NAMALWA (cell line): ENCODE measurements around the gene PROM1.
A peak's percentile ranks its signal among the peaks of the same experiment; 100 is the strongest.

ENCODE experiments used
- DNase-seq: peaks from one replicate; pipeline ENCODE4 v3.0.0-alpha.2; 2015; ENCODE audit warnings: low spot score

PROM1 gene

GRCh38 chr4:15988222-15988621 is 95.6 kb downstream of the PROM1 start:
- no peak for DNase-seq

GRCh38 chr4:15986907-15987306 is 96.9 kb downstream of the PROM1 start:
- DNase-seq: no peak

DNA sequence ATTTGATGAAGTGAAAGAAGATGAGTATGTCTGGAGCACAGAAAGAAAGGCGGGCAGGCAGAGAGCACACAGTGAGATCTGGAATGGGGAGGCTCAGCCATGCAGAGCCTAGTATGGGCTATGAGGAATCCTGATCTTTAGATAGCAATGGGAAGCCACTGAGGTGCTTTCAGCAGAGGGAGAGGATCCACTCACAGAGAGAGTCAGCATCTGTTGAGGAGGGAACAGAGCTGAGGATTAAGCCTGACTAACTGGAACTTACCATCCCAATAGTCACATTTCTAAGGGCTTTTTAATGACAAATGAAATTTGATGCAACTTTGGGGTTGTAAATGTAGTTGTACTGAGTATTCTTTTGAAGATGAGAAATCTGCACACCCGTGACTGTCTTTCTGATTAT is 100.2 kb downstream of the PROM1 start:
- no peak for DNase-seq

GRCh38 chr4:15982842-15983524 is 100.8 kb downstream of the PROM1 start:
- DNase-seq: no peak

DNA sequence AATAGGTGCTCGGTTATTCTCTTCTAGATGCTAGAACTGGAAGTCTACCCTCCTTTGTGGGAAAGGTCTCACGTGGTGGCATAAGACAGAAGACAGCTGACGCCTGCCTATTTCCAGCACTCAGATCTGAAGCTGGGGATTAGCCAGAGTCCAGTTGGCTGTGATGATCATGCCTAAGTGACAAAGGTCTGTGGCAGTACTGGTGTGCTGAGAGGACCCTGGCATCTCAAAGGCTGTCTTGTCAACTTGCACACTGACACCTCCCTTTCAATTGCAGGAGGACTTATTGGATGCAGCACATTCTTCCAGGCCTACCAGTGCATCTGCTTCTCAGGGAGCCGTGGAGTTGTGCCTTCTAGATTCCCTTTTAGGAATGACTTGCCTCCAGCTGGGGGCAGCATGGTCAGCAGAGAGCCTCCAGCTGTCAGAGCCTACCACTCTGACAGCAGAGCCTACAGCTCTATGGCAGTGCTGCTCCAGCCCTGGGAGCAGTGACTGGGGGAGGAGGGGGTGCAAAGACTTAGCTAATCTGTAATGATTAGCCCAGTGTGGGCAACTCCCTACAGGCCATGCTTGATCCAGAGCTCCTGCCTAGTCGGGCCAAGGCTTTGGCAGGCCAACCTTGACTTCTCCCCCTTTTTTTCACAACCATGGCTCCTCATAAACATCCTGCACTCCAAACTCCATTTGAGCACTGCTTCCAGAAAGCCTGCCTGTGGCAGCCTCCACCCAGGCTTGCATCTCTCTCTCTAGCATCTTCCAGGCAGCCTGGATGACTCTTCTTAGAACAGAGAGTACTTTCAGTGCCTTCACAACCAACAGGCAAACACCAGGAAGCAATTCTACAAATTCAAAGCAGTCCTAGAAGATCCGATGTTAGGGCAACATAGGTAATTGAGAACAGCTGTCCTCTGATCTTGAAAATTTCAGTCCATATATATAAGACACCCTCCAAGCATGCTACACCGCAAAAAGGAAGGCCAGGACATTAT is 107.1 kb downstream of the PROM1 start:
- DNase-seq: no peak

GRCh38 chr4:15971068-15971801 is 112.6 kb downstream of the PROM1 start:
- DNase-seq: no peak

DNA sequence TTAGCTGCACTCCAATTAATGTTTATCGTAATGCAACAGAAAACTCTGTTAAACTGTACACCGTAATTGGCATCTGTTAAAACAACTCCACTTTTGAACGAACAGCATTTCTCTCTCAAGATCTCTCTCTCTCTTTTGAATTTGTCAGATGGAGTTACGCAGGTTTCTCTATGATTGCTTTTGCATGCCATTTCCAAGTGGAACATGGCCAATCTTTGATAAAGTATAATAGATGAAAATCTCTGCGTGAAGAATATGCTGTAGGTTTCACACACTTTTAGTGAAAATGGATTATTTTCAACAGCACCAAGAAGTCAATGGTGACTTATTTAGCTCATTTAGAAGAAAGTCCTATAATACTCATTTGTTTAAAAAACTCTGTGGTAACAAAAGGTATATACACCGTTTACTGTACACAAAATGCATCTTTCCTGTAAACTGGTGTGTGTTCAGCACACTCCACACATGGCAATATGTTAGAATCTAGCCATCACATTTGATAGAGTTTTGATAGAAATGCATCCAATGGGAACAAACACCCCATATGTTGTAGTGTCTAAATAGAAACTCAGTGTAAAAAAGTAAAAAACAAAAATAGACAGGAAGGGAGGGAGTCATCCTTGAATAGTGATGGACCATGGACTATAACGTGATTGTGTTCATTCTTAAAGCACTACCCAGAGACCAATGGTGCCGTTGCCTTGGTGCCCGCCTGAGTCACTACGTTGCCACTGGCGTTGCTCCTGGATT is 115.1 kb downstream of the PROM1 start:
- DNase-seq: no peak

- DNase-seq: no peak
Observed at GRCh38 chr4:15965325-15965724, 118.5 kb downstream of the PROM1 start.

DNA sequence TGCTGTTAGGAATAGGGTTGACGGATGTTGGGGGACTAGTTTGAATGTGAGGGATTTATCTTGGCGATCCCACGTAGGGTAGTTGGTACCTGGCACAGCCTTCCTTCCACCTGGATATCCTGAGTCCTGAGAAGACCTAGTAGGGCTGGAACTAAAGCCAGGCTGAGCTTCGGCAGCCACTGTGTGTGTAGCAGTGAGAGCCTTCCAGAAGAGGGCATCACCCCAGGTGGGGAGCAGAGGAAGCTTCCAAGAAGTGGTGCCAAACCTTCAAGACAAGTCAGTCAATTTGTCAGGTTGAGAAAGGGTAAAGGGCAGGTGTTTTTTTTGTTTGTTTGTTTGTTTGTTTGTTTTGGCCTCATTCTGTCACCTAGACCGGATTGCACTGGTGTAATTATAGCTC is 119.7 kb downstream of the PROM1 start:
- peak; percentile 15 for DNase-seq

DNA sequence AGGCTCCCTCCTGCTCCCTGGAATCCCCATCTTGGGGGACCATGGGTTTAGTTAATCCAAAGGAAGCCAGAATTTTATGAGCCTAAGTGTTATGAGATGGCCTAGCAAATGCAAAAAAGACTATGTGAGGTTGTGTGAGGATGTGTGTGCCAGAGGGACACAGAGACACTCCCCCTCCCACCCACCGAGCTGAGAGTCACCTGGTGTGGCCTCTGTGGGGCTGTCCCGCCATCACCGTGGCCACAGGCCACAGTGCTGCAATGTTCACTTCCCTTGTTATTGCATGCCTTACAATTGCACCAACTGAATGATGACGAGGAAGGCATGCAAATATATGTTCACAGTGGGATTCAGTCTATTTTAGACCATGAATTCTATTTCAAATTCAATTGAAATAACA is 120.2 kb downstream of the PROM1 start:
- peak; percentile 4 for DNase-seq

- peak; percentile 62 for DNase-seq
Observed at GRCh38 chr4:15963001-15963451, 120.8 kb downstream of the PROM1 start, which contains the start of gene FGFBP2. TSS of gene FGFBP2 (minus strand) at chr4:15963175. CDS start at chr4:15963129, 46 bp downstream.

DNA sequence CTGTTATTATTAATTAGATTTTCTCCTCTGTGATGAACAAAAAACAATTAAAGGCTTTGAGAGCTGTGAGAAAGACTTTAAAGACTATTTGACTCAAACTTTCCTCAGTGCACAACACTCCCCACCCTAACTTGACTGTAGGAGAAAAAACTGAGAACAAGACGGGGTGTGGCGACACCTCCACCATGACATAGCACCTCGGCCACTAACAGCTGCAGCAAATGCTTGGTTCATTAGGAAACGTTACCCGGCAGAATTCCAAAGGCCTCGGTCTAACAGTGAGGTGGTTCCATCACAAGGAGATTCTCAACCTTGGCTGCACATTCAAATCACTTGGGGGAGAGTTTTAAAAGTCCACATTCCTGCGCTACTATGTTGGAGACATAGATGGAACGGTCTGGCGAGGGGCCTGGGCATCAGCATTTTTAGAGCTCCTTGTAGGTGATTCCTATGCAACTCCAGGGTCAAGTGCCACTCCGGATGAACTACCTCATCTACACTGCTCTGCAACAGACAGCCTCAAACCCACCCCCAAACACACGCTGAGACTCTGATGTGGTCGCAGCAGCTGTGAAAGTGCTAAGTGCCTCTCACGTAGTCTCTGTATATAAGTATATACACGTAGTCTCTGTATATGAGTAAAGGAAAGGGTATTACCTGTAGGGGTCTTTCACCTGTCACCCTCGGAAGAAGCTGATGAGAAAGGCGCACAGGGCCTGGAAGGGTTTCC is 121.9 kb downstream of the PROM1 start:
- DNase-seq: no peak

GRCh38 chr4:15958562-15958961 is 125.3 kb downstream of the PROM1 start:
- DNase-seq: no peak

DNA sequence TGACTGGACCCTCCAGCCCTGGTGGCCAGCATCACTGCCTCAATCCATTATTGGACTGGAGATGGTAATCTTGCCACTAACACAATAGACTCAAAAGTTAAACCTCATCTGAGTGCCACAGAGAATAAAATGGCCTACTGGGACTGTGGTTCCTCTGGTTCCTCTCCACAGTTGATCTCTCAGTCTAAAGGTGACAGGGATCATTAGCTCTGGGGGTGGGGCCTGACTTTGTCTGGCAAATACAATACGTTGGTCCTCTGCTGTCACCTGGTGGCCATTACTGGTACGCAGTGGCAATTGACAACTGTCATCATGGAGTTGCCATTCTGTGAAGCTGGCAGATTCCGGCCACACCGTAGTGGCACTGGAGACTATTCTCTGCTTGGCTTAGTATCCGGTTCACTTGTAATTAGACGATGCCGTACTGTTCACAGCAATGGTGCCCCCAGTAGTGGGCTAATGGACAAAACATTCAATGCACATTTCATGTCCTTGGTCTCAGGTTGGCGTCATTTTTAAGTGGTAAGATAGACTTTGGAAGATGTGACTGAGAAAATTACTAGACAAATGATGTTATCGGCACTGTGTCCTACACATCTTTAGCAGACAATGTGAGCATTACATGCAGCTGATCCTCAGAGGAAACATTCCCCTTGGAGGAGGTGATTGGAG is 127.5 kb downstream of the PROM1 start:
- peak; percentile 90 for DNase-seq

GRCh38 chr4:15955670-15956069 is 128.2 kb downstream of the PROM1 start:
- DNase-seq: peak; percentile 9

DNA sequence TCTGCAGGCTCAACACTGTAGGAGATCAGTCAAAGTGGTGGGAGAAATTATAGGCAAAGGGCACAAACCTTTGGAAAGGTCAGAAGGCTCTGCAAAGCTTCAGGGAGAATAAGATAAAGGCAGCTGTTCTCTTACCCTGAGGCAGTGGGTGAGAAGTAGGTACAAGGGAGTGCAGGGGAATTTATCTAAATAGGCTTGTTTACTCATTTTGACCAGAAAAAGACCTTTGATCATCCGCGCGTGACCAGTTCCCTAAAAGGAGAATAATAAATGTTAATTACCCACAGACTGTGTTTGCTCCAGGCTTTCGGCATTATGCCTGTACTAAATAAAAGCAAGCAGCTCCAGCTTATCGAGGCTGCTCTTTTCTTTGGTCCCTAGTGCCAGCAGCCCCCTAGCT is 130.2 kb downstream of the PROM1 start:
- peak; percentile 10 for DNase-seq

GRCh38 chr4:15951781-15952180 is 132.0 kb downstream of the PROM1 start:
- DNase-seq: no peak

- DNase-seq: no peak
Observed at GRCh38 chr4:15948826-15949225, 135.0 kb downstream of the PROM1 start.

- no peak for DNase-seq
Observed at GRCh38 chr4:15947684-15948083, 136.1 kb downstream of the PROM1 start.

- no peak for DNase-seq
Observed at GRCh38 chr4:15945516-15945915, 138.3 kb downstream of the PROM1 start.
